ENCODE measurements around the gene IKBKG. TPM values are rescaled to one million over a fixed set of nuclear protein-coding genes. Genes with fewer than 3 reads are reported as not detected.
A peak's percentile ranks its signal among the peaks of the same experiment; 100 is the strongest.

IKBKG gene
- total RNA-seq, 4 donors from 2014 or later = 14.0 to 22.6 (median 15.2) TPM

DNA sequence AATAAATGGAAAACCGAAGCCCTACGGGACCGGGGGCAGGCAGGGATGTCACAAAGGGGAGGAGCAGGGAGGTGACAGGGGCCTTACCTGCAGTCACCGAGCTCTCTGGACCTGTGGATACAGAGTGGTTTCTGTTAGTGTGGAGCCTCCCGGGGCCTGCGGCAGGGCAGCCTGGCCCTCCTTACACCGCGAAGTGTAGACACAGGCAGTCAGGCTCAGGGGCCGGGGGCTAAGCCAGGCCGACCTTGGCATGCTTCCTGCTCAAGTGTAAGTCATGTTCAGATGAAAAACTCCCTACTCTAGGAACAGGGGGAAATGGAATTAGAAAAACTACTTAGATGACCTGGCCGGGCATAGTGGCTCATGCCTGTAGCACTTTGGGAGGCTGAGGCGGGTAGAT is 35.7 kb upstream of the IKBKG start:
- peaks cover 0 to 18% (median 0%) of the 10 kb centered on the region in 3 donors for H3K4me1 ChIP-seq

DNA sequence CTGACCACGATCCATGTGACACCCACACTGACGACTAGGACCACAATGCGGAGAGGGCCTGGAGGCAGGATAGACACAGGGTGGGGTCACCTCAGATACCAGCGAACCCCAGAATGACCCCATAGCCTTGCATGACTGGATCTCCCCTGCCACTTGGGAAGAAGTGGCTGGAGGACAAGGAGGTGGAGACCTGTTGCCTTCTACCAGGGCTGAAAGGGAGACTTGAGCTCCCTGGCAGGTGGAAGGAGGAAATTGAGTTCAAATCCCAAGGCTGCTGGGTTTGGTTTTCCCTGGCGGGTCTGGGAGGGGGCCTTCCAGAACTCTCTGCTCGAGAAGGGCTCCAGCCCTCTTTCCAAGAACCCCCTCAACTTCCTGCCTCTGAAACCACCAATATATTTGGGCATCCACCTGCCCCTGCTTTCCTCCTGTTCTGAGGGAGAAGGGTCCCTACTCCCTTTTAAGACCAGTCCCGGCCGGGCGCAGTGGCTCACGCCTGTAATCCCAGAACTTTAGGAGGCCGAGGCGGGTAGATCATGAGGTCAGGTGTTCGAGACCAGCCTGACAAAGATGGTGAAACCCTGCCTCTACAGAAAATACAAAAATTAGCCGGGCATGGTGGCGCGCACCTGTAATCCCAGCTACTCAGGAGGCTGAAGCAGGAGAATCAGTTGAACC is 34.4 kb upstream of the IKBKG start:
- Histone ChIP-seq H3K4me3 (no peak overlapping the region), H3K36me3 (peaks cover 0 to 34% of the 10 kb centered on the region in 2 donors), H3K9me3 (no peaks in the 10 kb centered on the region), H3K27me3 (no peaks in the 10 kb centered on the region), H3K27ac (no peak overlapping the region), H3K4me1 (peaks cover 5 to 30% (median 11%) of the 10 kb centered on the region in 3 donors)
- no peak for ATAC-seq
- WGBS, 2 donors (ENCODE audit: low coverage in 1 of 2) = 79 to 95% methylated on average over 4 to 5 of the region's 16 CpGs
- no peak for TF ChIP-seq POLR2A (IDR thresholded peaks at IDR 0.05)

More for the DNA sequence above, 35.7 kb upstream of the IKBKG start:
- no peak for ATAC-seq
- peaks cover 0 to 47% of the 10 kb centered on the region in 2 donors for H3K36me3 ChIP-seq
- H3K27me3 ChIP-seq = no peaks in the 10 kb centered on the region
- no peak overlapping the region for H3K27ac ChIP-seq
- no peaks in the 10 kb centered on the region for H3K9me3 ChIP-seq
- no peak overlapping the region for H3K4me3 ChIP-seq
- TF ChIP-seq, protein P1, sequence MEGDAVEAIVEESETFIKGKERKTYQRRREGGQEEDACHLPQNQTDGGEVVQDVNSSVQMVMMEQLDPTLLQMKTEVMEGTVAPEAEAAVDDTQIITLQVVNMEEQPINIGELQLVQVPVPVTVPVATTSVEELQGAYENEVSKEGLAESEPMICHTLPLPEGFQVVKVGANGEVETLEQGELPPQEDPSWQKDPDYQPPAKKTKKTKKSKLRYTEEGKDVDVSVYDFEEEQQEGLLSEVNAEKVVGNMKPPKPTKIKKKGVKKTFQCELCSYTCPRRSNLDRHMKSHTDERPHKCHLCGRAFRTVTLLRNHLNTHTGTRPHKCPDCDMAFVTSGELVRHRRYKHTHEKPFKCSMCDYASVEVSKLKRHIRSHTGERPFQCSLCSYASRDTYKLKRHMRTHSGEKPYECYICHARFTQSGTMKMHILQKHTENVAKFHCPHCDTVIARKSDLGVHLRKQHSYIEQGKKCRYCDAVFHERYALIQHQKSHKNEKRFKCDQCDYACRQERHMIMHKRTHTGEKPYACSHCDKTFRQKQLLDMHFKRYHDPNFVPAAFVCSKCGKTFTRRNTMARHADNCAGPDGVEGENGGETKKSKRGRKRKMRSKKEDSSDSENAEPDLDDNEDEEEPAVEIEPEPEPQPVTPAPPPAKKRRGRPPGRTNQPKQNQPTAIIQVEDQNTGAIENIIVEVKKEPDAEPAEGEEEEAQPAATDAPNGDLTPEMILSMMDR (IDR thresholded peaks at IDR 0.05) = no peak
- TF ChIP-seq POLR2AphosphoS5 (IDR thresholded peaks at IDR 0.05) (no peak), POLR2A (IDR thresholded peaks at IDR 0.05) (no peak), EP300 (IDR thresholded peaks at IDR 0.05) (no peak)
- no CpG with 5 or more reads among the region's 12 CpGs for WGBS, 2 donors (ENCODE audit: low coverage in 1 of 2)

DNA sequence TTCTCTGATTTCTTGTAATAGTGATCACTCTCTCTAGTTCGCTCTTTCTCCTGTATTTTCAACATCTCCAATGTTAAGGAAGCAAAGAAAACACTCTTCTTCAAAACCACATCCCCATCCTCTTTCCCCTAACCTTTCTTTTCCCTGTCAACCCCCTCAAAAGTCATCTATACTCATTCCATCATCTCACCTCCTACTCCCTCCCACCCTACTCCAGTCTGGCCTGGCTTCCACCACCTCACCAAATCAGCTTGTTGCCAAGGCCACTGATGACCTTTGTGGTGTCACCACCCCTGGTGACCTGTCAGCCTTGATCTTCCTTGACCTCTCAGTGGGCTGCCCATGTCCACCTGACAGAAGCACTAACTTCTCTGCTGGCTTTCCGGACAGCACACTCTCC is 33.7 kb upstream of the IKBKG start:
- no peak overlapping the region for H3K27ac ChIP-seq
- ATAC-seq = no peak
- WGBS, 2 donors (ENCODE audit: low coverage in 1 of 2) = 86 to 93% methylated on average over 2 of the region's 2 CpGs
- H3K4me1 ChIP-seq = peaks cover 5 to 35% (median 11%) of the 10 kb centered on the region in 3 donors
- peaks cover 0 to 27% of the 10 kb centered on the region in 2 donors for H3K36me3 ChIP-seq
- TF ChIP-seq POLR2A (IDR thresholded peaks at IDR 0.05) = no peak
- H3K9me3 ChIP-seq = no peaks in the 10 kb centered on the region
- no peak overlapping the region for H3K4me3 ChIP-seq
- no peaks in the 10 kb centered on the region for H3K27me3 ChIP-seq

DNA sequence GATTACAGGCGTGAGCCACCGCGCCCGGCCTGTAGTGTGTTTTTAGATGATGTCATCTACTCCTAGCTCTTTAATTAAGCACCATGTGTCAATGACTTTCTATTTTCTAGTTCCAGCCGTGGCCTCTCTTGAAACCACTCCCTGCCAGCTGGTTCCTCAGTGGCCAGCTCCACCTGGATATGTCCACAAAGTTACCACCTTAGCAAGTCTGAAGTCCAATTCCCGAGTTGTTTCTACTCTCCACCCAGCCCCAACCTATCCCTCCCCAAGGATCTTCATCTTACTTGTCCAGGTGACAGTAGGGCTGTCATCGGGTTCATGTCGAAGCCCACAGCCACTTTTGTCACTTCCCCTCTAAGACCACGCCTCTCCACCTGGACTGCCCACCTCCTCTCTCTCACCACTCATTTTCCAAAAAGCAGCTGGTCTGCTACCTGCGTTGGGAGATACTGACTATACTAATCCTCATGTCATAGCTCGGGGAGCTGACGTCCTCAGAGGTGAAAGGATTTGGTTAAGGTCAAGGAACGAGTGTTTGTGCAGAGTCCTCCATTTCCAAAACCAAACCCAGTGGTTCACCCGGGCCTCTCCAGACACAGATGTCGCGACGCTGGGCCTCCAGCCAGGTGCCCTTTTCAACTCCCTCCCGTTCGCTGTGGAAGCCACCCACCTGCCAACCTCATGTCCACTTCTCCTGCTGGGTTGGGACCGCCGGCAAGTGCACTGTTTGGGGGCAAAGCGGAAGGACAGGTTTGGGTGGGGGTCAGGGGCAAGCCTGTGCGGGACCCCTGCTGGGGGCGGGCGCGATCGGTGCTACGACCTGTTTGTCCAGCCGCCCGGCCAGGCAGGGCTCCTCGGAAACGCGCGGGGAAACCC is 32.1 kb upstream of the IKBKG start:
- Histone ChIP-seq H3K27ac (peak overlapping the region; percentile 89 to 95 (median 94)), H3K27me3 (no peaks in the 10 kb centered on the region), H3K4me3 (peak overlapping the region; percentile 70 to 86), H3K36me3 (peaks cover 0 to 11% of the 10 kb centered on the region in 2 donors), H3K4me1 (peaks cover 5 to 35% (median 11%) of the 10 kb centered on the region in 3 donors), H3K9me3 (no peaks in the 10 kb centered on the region)
- TF ChIP-seq, protein P1 (IDR thresholded peaks at IDR 0.05) = no peak
- TF ChIP-seq EP300 (IDR thresholded peaks at IDR 0.05) (no peak), POLR2AphosphoS5 (IDR thresholded peaks at IDR 0.05) (no peak), POLR2A (IDR thresholded peaks at IDR 0.05) (no peak)
- 53 to 63% methylated on average over 4 to 9 of the region's 34 CpGs for WGBS, 2 donors (ENCODE audit: low coverage in 1 of 2)
- peak; percentile 1 for ATAC-seq

DNA sequence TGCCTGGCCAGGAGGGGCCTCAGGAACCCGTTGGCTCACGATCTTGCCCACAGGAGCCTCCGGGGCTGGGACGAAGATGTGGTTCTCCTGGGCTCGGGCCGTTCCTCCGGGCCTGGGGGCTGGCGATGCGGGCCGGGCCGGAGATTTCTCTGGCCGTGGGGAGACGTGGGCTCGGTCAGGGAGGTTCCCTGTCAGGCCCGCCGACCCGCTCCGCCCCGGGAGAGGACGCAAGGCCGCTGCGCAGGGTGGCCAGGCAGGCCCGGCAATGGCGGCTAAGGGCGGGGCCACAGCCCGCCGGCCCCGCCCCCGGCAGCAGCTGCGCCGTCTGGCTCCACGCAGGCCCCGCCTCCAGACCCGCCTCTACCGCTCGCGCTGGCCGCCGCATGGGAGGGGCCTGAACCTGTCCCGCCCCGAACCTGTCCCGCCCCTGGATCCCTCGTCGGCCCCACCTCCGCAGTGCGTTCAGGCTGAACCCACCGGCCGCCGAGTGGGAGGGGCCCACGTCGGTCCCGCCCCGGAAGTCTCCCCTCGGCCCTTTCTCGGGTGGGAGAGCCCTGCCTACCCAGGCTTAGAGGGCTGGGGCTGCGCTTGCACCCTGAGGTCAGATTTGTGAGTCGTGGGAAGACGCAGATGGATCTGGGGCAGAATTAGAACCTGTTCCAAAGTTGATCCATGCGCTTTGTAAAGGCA is 31.3 kb upstream of the IKBKG start, which contains the start of gene FAM3A:
TSS of gene FAM3A (minus strand) at position 267 of the 690 bp plus-strand sequence. CDS start 460 bp downstream, outside the sequence.
- no peaks in the 10 kb centered on the region for H3K9me3 ChIP-seq
- H3K27me3 ChIP-seq = no peaks in the 10 kb centered on the region
- peak; percentile 88 for TF ChIP-seq POLR2AphosphoS5 (IDR thresholded peaks at IDR 0.05)
- TF ChIP-seq POLR2A (IDR thresholded peaks at IDR 0.05) = peak; percentile 90
- TF ChIP-seq EP300 (IDR thresholded peaks at IDR 0.05) = no peak
- peak; percentile 93 for ATAC-seq
- no CpG with 5 or more reads among the region's 59 CpGs for WGBS, 2 donors (ENCODE audit: low coverage in 1 of 2)
- peak within 1 kb of the TSS; percentile 70 to 86 for H3K4me3 ChIP-seq
- peaks cover 5 to 35% (median 11%) of the 10 kb centered on the region in 3 donors for H3K4me1 ChIP-seq
- H3K36me3 ChIP-seq = peaks cover 0 to 8% of the 10 kb centered on the region in 2 donors
- peak within 1 kb of the TSS; percentile 89 to 97 (median 94) for H3K27ac ChIP-seq

DNA sequence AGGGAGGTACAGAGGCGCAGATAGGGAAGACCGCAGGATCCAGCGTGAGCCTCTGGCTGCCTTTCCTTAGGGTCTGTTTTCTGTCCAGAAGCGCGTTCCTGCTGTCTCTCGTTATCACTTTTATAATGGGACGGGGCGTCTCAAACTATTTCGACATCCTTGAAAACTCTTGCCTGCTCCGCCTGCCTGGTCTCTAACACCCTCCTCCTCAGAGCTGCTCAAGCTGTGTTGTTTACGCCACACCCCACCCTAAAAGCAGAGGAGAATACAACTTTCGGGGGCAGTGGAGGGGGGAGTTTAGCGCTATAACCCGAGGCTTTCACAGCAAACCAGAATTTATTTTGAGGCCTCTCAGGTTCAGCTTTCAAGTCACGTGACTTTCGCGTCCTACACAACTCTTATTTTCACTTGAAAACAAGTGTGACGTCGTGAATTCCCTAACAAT is 30.7 kb upstream of the IKBKG start:
- H3K4me1 ChIP-seq = peaks cover 5 to 35% (median 11%) of the 10 kb centered on the region in 3 donors
- H3K27me3 ChIP-seq = no peaks in the 10 kb centered on the region
- peak; percentile 70 for ATAC-seq
- peaks cover 0 to 2% of the 10 kb centered on the region in 2 donors for H3K36me3 ChIP-seq
- peak overlapping the region; percentile 89 to 97 (median 94) for H3K27ac ChIP-seq
- TF ChIP-seq, protein P1 (IDR thresholded peaks at IDR 0.05) = no peak
- TF ChIP-seq POLR2AphosphoS5 (IDR thresholded peaks at IDR 0.05) (no peak), EP300 (IDR thresholded peaks at IDR 0.05) (no peak), POLR2A (IDR thresholded peaks at IDR 0.05) (no peak)
- WGBS, 2 donors (ENCODE audit: low coverage in 1 of 2) = 15% methylated on average over 5 of the region's 19 CpGs; no CpG with 5 or more reads in 1 of the 2 donors
- no peaks in the 10 kb centered on the region for H3K9me3 ChIP-seq
- H3K4me3 ChIP-seq = peak overlapping the region; percentile 24 to 70
